ENCODE measurements around the gene DCAF5.

DNA sequence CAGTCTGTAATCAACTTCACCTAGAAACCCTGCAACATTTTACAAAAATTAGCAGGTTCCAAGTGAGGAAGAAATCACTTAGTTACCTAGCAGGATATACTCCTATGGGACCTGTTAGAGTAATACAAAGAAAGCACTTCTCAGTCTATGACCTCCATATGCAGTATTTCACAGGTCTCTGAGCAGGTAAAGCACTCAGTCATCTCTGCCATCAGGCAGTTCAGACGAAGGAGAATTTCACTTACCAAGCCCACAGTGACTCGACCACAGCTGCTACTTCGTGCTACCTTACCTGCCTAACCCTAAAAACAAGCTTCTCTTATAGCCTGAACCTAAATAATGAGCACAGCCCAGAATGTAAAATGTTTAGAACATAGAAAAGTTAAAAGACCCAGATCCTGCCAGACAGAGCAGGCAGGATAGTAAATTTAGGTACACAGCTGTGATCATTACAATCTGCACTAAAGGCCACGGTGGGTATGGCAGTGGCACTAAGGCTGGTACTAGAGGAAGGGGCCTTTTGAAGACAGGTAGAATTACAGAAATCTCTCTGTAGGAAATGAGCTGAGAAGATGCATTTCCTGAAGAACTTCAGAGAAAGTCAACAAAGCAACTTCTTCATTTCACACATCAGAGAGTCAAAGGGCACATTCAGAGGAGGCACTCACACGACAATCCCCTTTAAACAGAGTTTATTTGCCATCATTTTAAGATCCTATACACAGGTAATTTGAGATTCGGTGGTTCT lies 35.7 kb downstream of the DCAF5 start:
- TF ChIP-seq CTCF (conservative IDR thresholded peaks at IDR 0.05; ENCODE audit: low read length) = no peak
- no peak for TF ChIP-seq EZH2phosphoT487 (IDR thresholded peaks at IDR 0.05; ENCODE audit: borderline replicate concordance)
